Measurements from ENCODE around the gene CST1.
"Not testable (repeated sequence)": the region's sequence is repeated elsewhere in the genome, so short reads cannot be mapped to it uniquely, and the experiment has no call there.

CST1 gene

GRCh38 chr20:23721962-23722361, 28.8 kb downstream of the CST1 start:
- Histone ChIP-seq H3K9me2 (replicated peaks; ENCODE audit: low read depth, low read length) (no peaks in the 10 kb centered on the region), H3K9ac (ENCODE audit: low read depth, low read length, poor library complexity, severe bottlenecking) (no peak overlapping the region), H3K9me3 (ENCODE audit: insufficient read depth, low read depth, low read length) (no peaks in the 10 kb centered on the region), H3K27me3 (ENCODE audit: insufficient read depth, low read length, poor library complexity, severe bottlenecking) (no peaks in the 10 kb centered on the region), H3K36me3 (ENCODE audit: insufficient read depth, low read length) (no peaks in the 10 kb centered on the region), H3K4me1 (ENCODE audit: insufficient read depth, low read length, poor library complexity, severe bottlenecking) (no peaks in the 10 kb centered on the region), H3K79me2 (ENCODE audit: insufficient read depth, low read length) (no peaks in the 10 kb centered on the region), H2AFZ (ENCODE audit: low read length) (no peak overlapping the region), H3F3A (ENCODE audit: low read depth) (no peaks in the 10 kb centered on the region), H3K4me3 (ENCODE audit: low read length, poor library complexity, severe bottlenecking) (no peak overlapping the region), H3K4me2 (ENCODE audit: low read depth, low read length, poor library complexity, severe bottlenecking) (no peak overlapping the region), H4K20me1 (ENCODE audit: insufficient read depth, low read length, poor library complexity, severe bottlenecking) (no peaks in the 10 kb centered on the region)
- TF ChIP-seq EZH2phosphoT487 (IDR thresholded peaks at IDR 0.05; ENCODE audit: borderline replicate concordance), result no peak
- TF ChIP-seq CTCF (conservative IDR thresholded peaks at IDR 0.05; ENCODE audit: low read length), result no peak

DNA sequence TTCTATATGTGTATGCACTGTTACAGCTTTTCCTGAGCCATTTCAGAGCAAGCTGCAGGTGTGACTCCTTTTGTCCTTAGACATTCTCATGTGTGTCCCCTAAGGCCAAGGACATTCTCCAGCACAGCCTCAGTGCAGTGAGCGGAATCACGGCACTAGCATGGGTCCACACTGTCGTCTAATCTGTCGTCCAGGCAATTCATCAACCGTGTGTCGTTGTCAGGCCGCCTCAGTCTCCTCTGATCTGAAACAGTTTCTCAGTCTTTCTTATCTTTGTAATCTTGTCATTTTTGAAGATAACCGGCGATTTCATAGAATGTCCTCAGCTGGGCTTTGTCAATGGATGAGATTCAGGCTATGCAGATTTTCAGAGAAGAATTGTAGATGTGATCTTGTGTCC, 31.4 kb downstream of the CST1 start:
- H2AFZ ChIP-seq (ENCODE audit: low read length); H4K20me1 ChIP-seq (ENCODE audit: insufficient read depth, low read length, poor library complexity, severe bottlenecking); H3F3A ChIP-seq (ENCODE audit: low read depth); H3K9me2 ChIP-seq (replicated peaks; ENCODE audit: low read depth, low read length); H3K9ac ChIP-seq (ENCODE audit: low read depth, low read length, poor library complexity, severe bottlenecking); H3K27me3 ChIP-seq (ENCODE audit: insufficient read depth, low read length, poor library complexity, severe bottlenecking); H3K79me2 ChIP-seq (ENCODE audit: insufficient read depth, low read length); H3K4me3 ChIP-seq (ENCODE audit: low read length, poor library complexity, severe bottlenecking); H3K4me1 ChIP-seq (ENCODE audit: insufficient read depth, low read length, poor library complexity, severe bottlenecking); H3K36me3 ChIP-seq (ENCODE audit: insufficient read depth, low read length); H3K9me3 ChIP-seq (ENCODE audit: insufficient read depth, low read depth, low read length); H3K4me2 ChIP-seq (ENCODE audit: low read depth, low read length, poor library complexity, severe bottlenecking): not testable (repeated sequence)

- not testable (repeated sequence) for H3K9me2 ChIP-seq (replicated peaks; ENCODE audit: low read depth, low read length); H3K4me3 ChIP-seq (ENCODE audit: low read length, poor library complexity, severe bottlenecking); H3K4me1 ChIP-seq (ENCODE audit: insufficient read depth, low read length, poor library complexity, severe bottlenecking); H3K36me3 ChIP-seq (ENCODE audit: insufficient read depth, low read length); H4K20me1 ChIP-seq (ENCODE audit: insufficient read depth, low read length, poor library complexity, severe bottlenecking); H2AFZ ChIP-seq (ENCODE audit: low read length); H3K4me2 ChIP-seq (ENCODE audit: low read depth, low read length, poor library complexity, severe bottlenecking); H3K9me3 ChIP-seq (ENCODE audit: insufficient read depth, low read depth, low read length); H3K9ac ChIP-seq (ENCODE audit: low read depth, low read length, poor library complexity, severe bottlenecking); H3F3A ChIP-seq (ENCODE audit: low read depth); H3K79me2 ChIP-seq (ENCODE audit: insufficient read depth, low read length); H3K27me3 ChIP-seq (ENCODE audit: insufficient read depth, low read length, poor library complexity, severe bottlenecking)
Measured at GRCh38 chr20:23711778-23712177, 39.0 kb downstream of the CST1 start.

- Histone ChIP-seq H3K36me3 (ENCODE audit: insufficient read depth, low read length) (no peaks in the 10 kb centered on the region), H2AFZ (ENCODE audit: low read length) (no peak overlapping the region), H3K4me3 (ENCODE audit: low read length, poor library complexity, severe bottlenecking) (no peak overlapping the region), H3F3A (ENCODE audit: low read depth) (no peaks in the 10 kb centered on the region), H3K9me2 (replicated peaks; ENCODE audit: low read depth, low read length) (no peaks in the 10 kb centered on the region), H3K9me3 (ENCODE audit: insufficient read depth, low read depth, low read length) (no peaks in the 10 kb centered on the region), H3K27me3 (ENCODE audit: insufficient read depth, low read length, poor library complexity, severe bottlenecking) (no peaks in the 10 kb centered on the region), H3K79me2 (ENCODE audit: insufficient read depth, low read length) (no peaks in the 10 kb centered on the region), H3K4me1 (ENCODE audit: insufficient read depth, low read length, poor library complexity, severe bottlenecking) (no peaks in the 10 kb centered on the region), H4K20me1 (ENCODE audit: insufficient read depth, low read length, poor library complexity, severe bottlenecking) (no peaks in the 10 kb centered on the region), H3K4me2 (ENCODE audit: low read depth, low read length, poor library complexity, severe bottlenecking) (no peak overlapping the region), H3K9ac (ENCODE audit: low read depth, low read length, poor library complexity, severe bottlenecking) (no peak overlapping the region)
- no peak for TF ChIP-seq CTCF (conservative IDR thresholded peaks at IDR 0.05; ENCODE audit: low read length)
- TF ChIP-seq EZH2phosphoT487 (IDR thresholded peaks at IDR 0.05; ENCODE audit: borderline replicate concordance), result no peak
Measured at GRCh38 chr20:23710771-23711170, 40.0 kb downstream of the CST1 start.
